AG10803 (cell line): ENCODE data around the gene TMEM121B.

ENCODE experiments used
- DNase-seq: peaks from one replicate; pipeline ENCODE4 v3.0.0; 2010; ENCODE audit warnings: low read depth
- H3K4me3 ChIP-seq: 2 replicates; pipeline ENCODE4 v1.5.1; 2011; ENCODE audit warnings: mild to moderate bottlenecking, low read length, control low read depth
- TF ChIP-seq, protein P1 (sequence below): conservative IDR thresholded peaks from 2 replicates; pipeline ENCODE4 v1.5.1; 2011; ENCODE audit warnings: mild to moderate bottlenecking, low read length, control low read depth, inconsistent platforms

Gene TMEM121B

GRCh38 chr22:17083811-17084441 lies 37.2 kb downstream of the TMEM121B start:
- no peak for DNase-seq
- peak overlapping the region; percentile 79 for H3K4me3 ChIP-seq
- TF ChIP-seq, protein P1, sequence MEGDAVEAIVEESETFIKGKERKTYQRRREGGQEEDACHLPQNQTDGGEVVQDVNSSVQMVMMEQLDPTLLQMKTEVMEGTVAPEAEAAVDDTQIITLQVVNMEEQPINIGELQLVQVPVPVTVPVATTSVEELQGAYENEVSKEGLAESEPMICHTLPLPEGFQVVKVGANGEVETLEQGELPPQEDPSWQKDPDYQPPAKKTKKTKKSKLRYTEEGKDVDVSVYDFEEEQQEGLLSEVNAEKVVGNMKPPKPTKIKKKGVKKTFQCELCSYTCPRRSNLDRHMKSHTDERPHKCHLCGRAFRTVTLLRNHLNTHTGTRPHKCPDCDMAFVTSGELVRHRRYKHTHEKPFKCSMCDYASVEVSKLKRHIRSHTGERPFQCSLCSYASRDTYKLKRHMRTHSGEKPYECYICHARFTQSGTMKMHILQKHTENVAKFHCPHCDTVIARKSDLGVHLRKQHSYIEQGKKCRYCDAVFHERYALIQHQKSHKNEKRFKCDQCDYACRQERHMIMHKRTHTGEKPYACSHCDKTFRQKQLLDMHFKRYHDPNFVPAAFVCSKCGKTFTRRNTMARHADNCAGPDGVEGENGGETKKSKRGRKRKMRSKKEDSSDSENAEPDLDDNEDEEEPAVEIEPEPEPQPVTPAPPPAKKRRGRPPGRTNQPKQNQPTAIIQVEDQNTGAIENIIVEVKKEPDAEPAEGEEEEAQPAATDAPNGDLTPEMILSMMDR, result no peak

DNA sequence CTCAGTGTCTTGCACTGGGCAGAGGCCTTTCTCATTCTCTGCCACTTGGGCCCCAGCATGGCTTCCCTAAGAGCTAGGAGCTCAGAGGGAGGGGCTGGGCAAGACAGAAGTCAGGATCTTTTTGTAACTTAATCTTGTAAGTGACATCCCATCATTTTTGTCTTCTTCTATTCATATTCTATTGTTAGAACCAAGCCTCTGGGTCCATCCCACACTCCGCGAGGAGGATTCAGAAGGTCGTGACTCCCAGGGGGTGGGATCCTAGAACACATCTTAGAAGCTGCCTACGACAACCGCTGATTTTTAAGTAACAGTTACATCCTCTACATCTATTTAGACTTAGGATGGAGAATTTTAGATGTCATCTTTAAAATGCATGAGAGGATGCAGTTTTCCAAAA lies 37.9 kb downstream of the TMEM121B start:
- H3K4me3 ChIP-seq, result no peak overlapping the region
- TF ChIP-seq, protein P1, result no peak
- no peak for DNase-seq

DNA sequence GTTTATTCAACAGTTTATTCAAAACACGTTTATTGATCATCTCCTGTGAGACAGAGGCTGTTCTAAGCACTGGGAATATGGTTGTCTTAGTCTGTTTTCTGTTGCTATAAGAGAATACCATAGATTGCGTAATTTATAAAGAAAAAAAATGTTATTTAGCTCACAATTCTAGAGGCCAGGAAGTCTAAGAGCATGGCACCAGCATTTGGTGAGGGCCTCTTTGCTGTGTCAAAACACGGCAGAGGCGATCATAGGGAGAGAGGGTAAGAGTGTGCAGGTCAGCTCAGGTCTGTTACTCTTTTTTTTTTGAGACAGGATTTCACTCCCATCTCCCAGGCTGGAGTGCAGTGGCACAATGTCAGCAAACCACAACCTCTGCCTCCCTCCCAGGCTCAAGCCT lies 41.6 kb downstream of the TMEM121B start:
- TF ChIP-seq, protein P1, result no peak
- peak; percentile 48 for DNase-seq

GRCh38 chr22:17077255-17077654 lies 43.9 kb downstream of the TMEM121B start:
- TF ChIP-seq, protein P1, result no peak
- no peak overlapping the region for H3K4me3 ChIP-seq
- peak; percentile 91 for DNase-seq

More for the DNA sequence above, 41.6 kb downstream of the TMEM121B start:
- H3K4me3 ChIP-seq, result no peak overlapping the region

DNA sequence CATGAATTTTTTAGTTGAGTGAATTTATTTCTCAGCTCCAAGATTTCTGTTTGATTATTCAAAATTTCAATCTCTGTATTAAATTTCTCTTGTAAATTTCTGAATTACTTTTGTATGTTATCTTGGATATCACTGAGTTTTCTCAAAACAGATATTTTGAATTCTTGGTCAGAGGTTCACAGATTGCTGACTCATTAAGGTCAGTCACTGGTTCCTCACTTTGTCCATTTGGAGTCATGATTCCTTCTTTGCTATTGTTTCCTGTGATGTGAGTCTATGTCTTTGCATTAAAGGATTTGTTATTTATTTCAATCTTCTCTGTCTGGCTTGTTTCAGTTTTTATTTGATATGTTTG lies 46.5 kb downstream of the TMEM121B start:
- TF ChIP-seq, protein P1, result no peak
- H3K4me3 ChIP-seq, result no peak overlapping the region
- peak; percentile 37 for DNase-seq

DNA sequence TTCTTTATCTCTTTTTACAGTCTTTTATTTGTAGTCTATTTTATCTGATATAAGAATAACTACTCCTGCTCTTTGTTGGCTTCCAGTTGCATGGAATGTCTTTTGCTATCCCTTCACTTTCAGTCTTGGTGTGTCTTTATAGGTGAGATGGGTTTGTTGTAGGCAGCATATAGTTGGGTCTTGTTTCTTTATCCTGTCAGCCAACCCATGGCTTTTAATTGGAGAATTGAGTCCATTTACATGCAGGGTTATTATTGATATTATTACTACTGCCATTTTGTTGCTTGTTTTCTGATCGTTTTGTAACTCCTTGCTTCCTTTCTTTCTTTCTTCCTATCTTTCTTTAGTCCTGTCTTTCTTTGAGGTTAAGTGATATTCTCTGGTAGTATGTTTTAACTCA lies 48.3 kb downstream of the TMEM121B start:
- DNase-seq, result no peak
- TF ChIP-seq, protein P1, result no peak
- no peak overlapping the region for H3K4me3 ChIP-seq
